Neural cell (in vitro differentiated cells): ENCODE results near the gene KRT32. TPM values are rescaled to one million over a fixed set of nuclear protein-coding genes. Genes with fewer than 3 reads are reported as not detected.

Experiments used
- H2AFZ ChIP-seq: fragments of 200-600, 300-800 bp; sonication (generic), shearing (Covaris generic); 2 replicates; pipeline ENCODE4 v1.6.0; 2014; ENCODE audit warnings: low read depth, mild to moderate bottlenecking, antibody characterized with exemption, low read length, moderate library complexity
- H3F3A ChIP-seq: fragments of 200-600 bp; shearing (Covaris generic); 2 replicates; pipeline ENCODE4 v1.6.1; 2016; ENCODE audit warnings: mild to moderate bottlenecking, moderate library complexity, mixed read lengths, antibody characterized with exemption, low read length; ENCODE audit not compliant: insufficient read depth, poor library complexity, severe bottlenecking
- H3K27ac ChIP-seq: fragments of 200-600, 300-800 bp; sonication (generic), shearing (Covaris generic); 2 replicates; pipeline ENCODE4 v1.5.1; 2014; ENCODE audit warnings: mild to moderate bottlenecking, low read length, moderate library complexity
- H3K27me3 ChIP-seq: fragments of 300-800, 200-600 bp; sonication (generic), shearing (Covaris generic); 2 replicates; pipeline ENCODE4 v1.6.0; 2014; ENCODE audit warnings: mild to moderate bottlenecking, low read depth, low read length, moderate library complexity; ENCODE audit not compliant: insufficient read depth
- H3K36me3 ChIP-seq: fragments of 300-800, 200-600 bp; sonication (generic), shearing (Covaris generic); 2 replicates; pipeline ENCODE4 v1.5.1; 2014; ENCODE audit warnings: mild to moderate bottlenecking, antibody characterized with exemption, low read length, moderate library complexity; ENCODE audit not compliant: insufficient read depth
- H3K4me2 ChIP-seq: fragments of 300-800, 200-600 bp; sonication (generic), shearing (Covaris generic); 2 replicates; pipeline ENCODE4 v1.6.0; 2014; ENCODE audit warnings: mild to moderate bottlenecking, low read length
- H3K4me3 ChIP-seq: fragments of 300-800, 200-600 bp; sonication (generic), shearing (Covaris generic); 2 replicates; pipeline ENCODE4 v1.5.1; 2014; ENCODE audit warnings: mild to moderate bottlenecking, low read length, moderate library complexity
- H3K79me2 ChIP-seq: fragments of 200-600 bp; shearing (Covaris generic); replicated peaks from 2 replicates; pipeline ENCODE4 v1.6.0; 2014; ENCODE audit warnings: mild to moderate bottlenecking, low read length, moderate library complexity; ENCODE audit not compliant: insufficient read depth
- H3K9ac ChIP-seq: fragments of 300-800, 200-600 bp; sonication (generic), shearing (Covaris generic); 2 replicates; pipeline ENCODE4 v1.6.1; 2016; ENCODE audit warnings: mild to moderate bottlenecking, low read length, mixed read lengths
- H3K9me2 ChIP-seq: fragments of 200-600 bp; shearing (Covaris generic); 2 replicates; pipeline ENCODE4 v1.6.1; 2016; ENCODE audit warnings: mild to moderate bottlenecking, low read length, mixed read lengths; ENCODE audit not compliant: insufficient read depth
- H3K9me3 ChIP-seq: fragments of 200-600, 300-800 bp; sonication (generic), shearing (Covaris generic); 2 replicates; pipeline ENCODE4 v1.6.1; 2016; ENCODE audit warnings: mild to moderate bottlenecking, mixed run types, low read length, moderate library complexity, mixed read lengths
- H4K20me1 ChIP-seq: fragments of 200-600 bp; shearing (Covaris generic); 2 replicates; pipeline ENCODE4 v1.6.1; 2016; ENCODE audit warnings: mild to moderate bottlenecking, mixed run types; ENCODE audit not compliant: insufficient read depth
- CTCF ChIP-seq: fragments of 450-650 bp; IDR thresholded peaks from 2 replicates; pipeline ENCODE4 v1.5.1; 2014; ENCODE audit warnings: antibody characterized with exemption, mild to moderate bottlenecking, moderate library complexity; ENCODE audit not compliant: poor library complexity, severe bottlenecking
- EP300 ChIP-seq: fragments of 450-650 bp; conservative IDR thresholded peaks from 2 replicates; pipeline ENCODE4 v1.6.1; 2014; ENCODE audit warnings: antibody characterized with exemption, mild to moderate bottlenecking, moderate library complexity; ENCODE audit not compliant: poor library complexity, severe bottlenecking
- EZH2 ChIP-seq: fragments of 200-600, 300-800 bp; shearing (Covaris generic), sonication (generic); IDR thresholded peaks from 2 replicates; pipeline ENCODE4 v1.6.1; 2014; ENCODE audit warnings: antibody characterized with exemption, low read length, borderline replicate concordance, mild to moderate bottlenecking; ENCODE audit not compliant: insufficient read depth, poor library complexity, severe bottlenecking
- MXI1 ChIP-seq: fragments of 450-650 bp; conservative IDR thresholded peaks from 2 replicates; pipeline ENCODE4 v1.6.1; 2014; ENCODE audit warnings: antibody characterized with exemption, mild to moderate bottlenecking; ENCODE audit not compliant: poor library complexity, severe bottlenecking
- POLR2AphosphoS5 ChIP-seq: IDR thresholded peaks from 2 replicates; pipeline ENCODE4 v1.6.1; 2012
- RAD21 ChIP-seq: fragments of 450-650 bp; conservative IDR thresholded peaks from 2 replicates; pipeline ENCODE4 v1.6.1; 2014; ENCODE audit warnings: antibody characterized with exemption, mild to moderate bottlenecking, moderate library complexity
- REST ChIP-seq: IDR thresholded peaks from 2 replicates; pipeline ENCODE4 v1.6.1; 2012; ENCODE audit warnings: borderline replicate concordance
- SMC3 ChIP-seq: fragments of 450-650 bp; conservative IDR thresholded peaks from 2 replicates; pipeline ENCODE4 v1.6.1; 2014; ENCODE audit warnings: antibody characterized with exemption, mild to moderate bottlenecking, moderate library complexity; ENCODE audit not compliant: poor library complexity
- TAF1 ChIP-seq: IDR thresholded peaks from 2 replicates; pipeline ENCODE4 v1.6.1; 2012; ENCODE audit warnings: low read depth
- polyA plus RNA-seq: library from polyadenylated mRNA; depleted of rRNA; stranded (reverse); fragments of >200 nt; gene quantifications from 2 replicates; pipeline ENCODE4 v1.2.3, GENCODE V29; 2014

Gene KRT32
- polyA plus RNA-seq, 1 donor from 2014 or later, result not detected

- no peaks in the 10 kb centered on the region for H3K9me3 ChIP-seq
- no peaks in the 10 kb centered on the region for H3K27me3 ChIP-seq
- H3K9me2 ChIP-seq, result no peaks in the 10 kb centered on the region
- no peaks in the 10 kb centered on the region for H3K79me2 ChIP-seq
- no peak overlapping the region for H2AFZ ChIP-seq
- no peak for TF ChIP-seq EZH2
- no peak for TF ChIP-seq REST
- no peak for TF ChIP-seq RAD21
- no peak for TF ChIP-seq MXI1
- TF ChIP-seq CTCF, result no peak
- TF ChIP-seq EP300, result no peak
- no peak overlapping the region for H3K9ac ChIP-seq
- no peaks in the 10 kb centered on the region for H3F3A ChIP-seq
- no peaks in the 10 kb centered on the region for H4K20me1 ChIP-seq
- H3K27ac ChIP-seq, result no peak overlapping the region
- no peak overlapping the region for H3K4me3 ChIP-seq
- no peaks in the 10 kb centered on the region for H3K36me3 ChIP-seq
- no peak overlapping the region for H3K4me2 ChIP-seq
These were observed 19.8 kb upstream of the KRT32 start for GRCh38 chr17:41486809-41487530.

DNA sequence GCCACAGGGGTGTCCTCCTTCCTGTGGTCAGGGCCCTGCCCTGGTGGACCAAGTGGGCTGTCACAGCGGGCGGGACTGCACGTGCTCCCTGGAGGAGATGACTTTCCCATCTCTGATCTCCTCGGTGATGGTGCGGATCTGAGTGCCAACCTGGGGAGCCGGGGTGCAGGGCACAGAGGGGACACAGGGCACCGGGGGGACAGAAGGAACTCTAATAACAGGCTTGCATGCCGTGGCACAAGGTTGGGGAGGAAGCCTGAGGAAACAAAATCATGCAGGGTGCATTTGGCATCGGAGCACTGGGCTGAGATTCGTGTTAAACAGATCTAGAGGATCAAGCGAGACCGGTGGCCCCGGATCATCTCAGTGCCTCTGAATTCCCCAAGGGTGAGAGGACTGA lies 19.1 kb upstream of the KRT32 start:
- H3K4me3 ChIP-seq, result no peak overlapping the region
- TF ChIP-seq REST (no peak), MXI1 (no peak), POLR2AphosphoS5 (no peak), EZH2 (no peak), TAF1 (no peak), SMC3 (no peak), RAD21 (no peak), EP300 (no peak), CTCF (no peak)
- H2AFZ ChIP-seq, result no peak overlapping the region
- no peaks in the 10 kb centered on the region for H3K79me2 ChIP-seq
- no peaks in the 10 kb centered on the region for H3F3A ChIP-seq
- H3K9me2 ChIP-seq, result no peaks in the 10 kb centered on the region
- no peak overlapping the region for H3K27ac ChIP-seq
- H3K9me3 ChIP-seq, result no peaks in the 10 kb centered on the region
- H3K36me3 ChIP-seq, result no peaks in the 10 kb centered on the region
- no peak overlapping the region for H3K4me2 ChIP-seq
- no peak overlapping the region for H3K9ac ChIP-seq
- H4K20me1 ChIP-seq, result no peaks in the 10 kb centered on the region
- no peaks in the 10 kb centered on the region for H3K27me3 ChIP-seq
